EL (cell line): Measurements from ENCODE around the gene LARP4B.
A peak's percentile ranks its signal among the peaks of the same experiment; 100 is the strongest.
"Not testable (repeated sequence)": the region's sequence is repeated elsewhere in the genome, so short reads cannot be mapped to it uniquely, and the experiment has no call there.

Experiments
- DNase-seq: peaks from one replicate; pipeline ENCODE4 v3.0.0-alpha.2; 2016

The LARP4B gene

DNA sequence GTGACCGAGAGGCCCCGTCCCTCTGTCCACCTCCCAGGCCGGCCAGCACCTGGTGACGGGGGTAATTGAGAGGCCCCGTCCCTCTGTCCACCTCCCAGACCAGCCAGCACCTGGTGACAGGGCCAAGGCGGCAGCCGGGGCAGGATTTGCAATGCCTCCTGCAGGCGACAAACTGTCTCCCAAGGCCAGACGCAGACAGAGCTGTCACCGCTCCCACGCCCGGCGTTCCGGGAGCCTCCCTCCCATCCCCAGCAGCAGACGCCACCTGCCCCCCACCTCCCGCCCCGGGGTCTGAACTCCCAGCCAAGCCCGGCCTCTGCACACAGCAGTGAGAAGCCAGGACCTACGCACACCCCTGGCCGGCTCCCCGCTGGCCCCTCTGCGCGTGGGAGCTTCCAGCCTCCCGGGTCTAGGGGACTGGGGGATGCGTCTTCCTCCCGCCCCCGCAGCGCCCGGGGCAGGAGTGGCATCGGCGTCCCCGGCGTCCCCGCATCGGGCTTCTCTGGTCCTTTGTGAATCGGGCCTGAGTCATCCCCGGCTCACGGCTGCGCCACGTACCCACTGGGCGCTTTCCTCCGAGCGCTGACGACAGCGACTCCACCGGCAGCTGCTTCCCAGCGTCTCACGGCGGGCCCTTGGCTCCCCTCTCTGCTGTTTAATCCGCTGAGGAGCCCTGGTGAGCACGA lies 147.0 kb downstream of the LARP4B start:
- DNase-seq, result peak; percentile 85

DNA sequence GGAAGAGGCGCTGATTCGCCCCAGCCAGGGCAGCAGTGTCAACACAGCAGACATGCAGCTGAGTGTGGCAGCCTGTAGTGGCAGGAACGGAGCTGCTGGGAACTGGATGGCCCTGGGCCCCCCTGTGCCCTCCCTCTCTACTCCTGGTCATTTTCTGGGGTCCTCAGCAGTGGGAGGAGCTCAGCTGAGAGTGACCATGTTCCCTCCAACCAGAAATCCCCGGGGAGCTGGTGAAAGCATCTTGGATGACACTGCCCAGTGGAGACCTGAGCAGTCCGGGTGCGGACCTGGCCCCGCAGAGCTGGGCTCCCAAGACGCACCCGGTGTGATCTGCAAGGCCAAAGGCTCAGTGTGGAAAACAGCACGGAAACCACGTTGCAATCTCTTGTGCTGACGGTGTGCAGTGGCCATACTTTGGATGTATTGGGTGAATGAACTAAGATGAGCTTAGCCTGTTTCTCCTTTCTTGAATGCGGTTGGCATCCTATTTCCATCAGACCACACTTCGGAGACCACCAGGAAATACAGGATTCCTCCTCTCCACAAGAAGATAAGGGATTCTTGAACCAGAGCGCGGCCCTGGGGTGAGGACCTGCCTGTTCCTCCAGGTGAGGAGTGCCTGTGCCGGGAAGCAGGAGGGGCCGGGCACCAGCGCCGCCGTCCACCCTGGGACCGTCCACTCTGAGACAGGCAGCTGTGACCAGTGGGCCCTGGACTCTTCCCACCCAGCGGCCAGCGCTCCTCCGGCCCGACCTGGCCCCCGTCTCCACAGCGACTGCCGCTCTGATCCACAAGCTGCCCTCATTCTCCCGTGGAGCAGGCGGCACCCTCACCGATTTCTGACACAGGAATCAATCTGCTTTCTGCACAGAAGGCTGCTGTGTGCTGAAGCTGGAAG lies 148.5 kb downstream of the LARP4B start:
- no peak for DNase-seq

GRCh38 chr10:780536-781524 lies 150.7 kb downstream of the LARP4B start:
- DNase-seq, result no peak

GRCh38 chr10:778626-779330 lies 152.7 kb downstream of the LARP4B start:
- no peak for DNase-seq

DNA sequence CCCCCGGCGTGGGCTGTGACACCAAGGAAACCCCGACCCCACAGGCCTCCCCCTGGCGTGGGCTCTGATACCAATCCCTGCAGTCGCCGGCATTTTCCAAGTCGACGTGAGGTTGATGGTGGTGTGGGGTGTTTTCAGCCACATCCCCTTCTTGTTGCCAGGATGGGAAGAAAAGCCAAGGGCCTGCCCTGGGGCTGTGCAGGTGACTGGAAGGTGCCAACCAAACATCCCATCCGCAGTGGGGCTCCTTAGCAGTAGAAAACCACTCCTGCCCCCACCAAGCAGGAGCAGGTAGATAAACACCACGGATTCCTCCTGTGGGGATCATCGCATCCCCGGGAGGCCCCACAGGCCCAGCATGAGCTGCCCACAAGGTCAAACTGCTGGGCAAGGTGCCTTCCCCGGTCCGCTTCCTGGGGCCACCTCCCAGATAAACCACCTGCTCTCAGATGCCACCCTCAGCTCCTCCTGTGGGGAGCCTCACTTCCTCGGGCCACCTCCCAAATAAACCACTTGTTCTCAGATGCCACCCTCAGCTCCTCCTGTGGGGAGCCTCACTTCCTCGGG lies 153.5 kb downstream of the LARP4B start:
- DNase-seq, result no peak

DNA sequence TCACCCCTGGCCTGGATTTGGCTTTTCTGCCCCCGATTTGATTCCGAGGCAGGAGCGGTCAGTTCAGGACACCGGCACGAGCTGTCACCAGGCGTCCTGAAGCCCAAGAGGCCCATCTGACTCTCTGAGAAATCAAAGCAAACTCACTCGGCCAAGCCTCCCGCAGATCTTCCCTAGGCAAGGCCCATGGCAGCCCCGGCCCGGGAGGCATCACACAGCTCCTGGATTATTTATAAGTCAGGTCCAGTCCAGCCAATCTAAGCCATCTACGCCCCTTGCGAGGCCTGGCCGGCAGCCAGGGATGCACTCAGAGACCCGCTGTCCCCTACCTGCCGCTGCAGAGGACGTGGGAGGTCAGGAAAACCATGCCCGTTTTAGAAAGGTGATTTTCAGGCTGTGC lies 154.7 kb downstream of the LARP4B start:
- no peak for DNase-seq

- peak; percentile 64 for DNase-seq
Measured at GRCh38 chr10:775245-776075, 156.0 kb downstream of the LARP4B start.

DNA sequence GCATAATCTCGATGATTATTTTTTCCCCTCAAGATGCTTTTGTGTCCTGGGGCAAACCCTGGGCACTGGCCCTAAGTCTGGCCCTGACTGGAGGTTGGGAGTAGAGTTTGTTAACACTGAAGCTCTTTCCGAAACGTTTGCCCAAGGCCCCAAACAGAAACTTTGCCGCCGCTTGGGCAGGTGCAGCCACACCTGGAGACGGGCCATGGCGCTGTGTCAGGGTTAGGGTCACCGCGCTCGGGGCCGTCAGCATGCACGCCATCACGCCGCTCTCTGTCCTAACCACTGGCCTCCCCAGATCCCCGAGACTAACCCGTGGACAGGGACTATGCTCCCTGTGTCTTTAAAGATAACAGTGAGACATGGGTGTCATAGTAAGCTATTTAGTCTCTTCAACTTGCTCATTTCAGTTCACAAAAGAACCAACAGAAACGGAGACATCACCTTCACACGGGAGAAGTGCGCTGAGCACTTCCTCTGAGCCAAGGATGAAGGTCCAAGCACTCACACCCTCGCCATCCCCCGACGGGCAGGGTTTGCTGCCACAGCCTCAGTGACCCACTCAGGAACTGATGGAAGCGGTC lies 156.8 kb downstream of the LARP4B start:
- no peak for DNase-seq

DNA sequence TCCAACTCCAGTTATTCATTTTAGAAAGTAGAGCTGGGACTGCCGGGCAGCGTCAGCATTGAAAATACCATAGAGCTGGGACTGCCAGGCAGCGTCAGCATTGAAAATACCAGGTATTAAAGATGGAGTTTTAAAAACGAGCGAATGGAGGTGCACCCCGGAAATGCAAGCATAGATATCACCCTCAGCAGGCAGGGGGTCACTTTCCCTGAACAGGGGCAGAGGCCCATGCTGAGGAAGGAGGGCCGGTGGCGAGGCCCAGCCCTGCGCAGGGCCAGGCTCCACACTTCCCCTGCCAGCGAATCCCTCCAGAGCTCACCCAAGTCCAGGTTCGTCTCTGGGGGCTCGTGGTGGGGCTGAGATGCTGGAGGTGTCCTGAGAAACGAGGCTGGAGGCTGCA lies 157.3 kb downstream of the LARP4B start:
- DNase-seq, result no peak

- DNase-seq, result no peak
Measured at GRCh38 chr10:773562-774161, 157.8 kb downstream of the LARP4B start.

DNA sequence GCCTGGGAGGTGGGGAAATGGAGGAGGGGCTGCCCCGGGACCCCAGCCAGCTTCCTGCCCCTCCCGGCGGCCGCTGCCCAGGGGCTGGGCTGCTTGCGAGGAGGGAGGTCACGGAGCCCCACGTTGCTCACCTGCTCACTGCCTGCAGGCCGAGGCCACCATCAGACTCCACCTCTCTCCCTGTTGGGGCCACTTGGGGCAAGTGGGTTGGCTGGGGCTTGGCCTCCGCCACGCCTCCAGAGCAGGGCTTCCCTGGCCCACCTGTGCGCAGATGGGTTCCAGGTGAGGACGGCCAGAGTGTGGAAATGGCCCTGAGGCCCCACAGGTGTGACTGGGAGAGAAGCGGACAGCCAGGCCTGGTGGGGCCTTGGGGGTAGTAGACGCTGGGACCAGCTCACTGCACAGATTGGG lies 159.3 kb downstream of the LARP4B start:
- no peak for DNase-seq

GRCh38 chr10:771647-772046 lies 159.9 kb downstream of the LARP4B start:
- DNase-seq, result no peak

GRCh38 chr10:770975-771374 lies 160.5 kb downstream of the LARP4B start:
- no peak for DNase-seq

GRCh38 chr10:770048-770712 lies 161.3 kb downstream of the LARP4B start:
- DNase-seq, result not testable (repeated sequence)

GRCh38 chr10:767794-768193 lies 163.7 kb downstream of the LARP4B start:
- DNase-seq, result no peak

GRCh38 chr10:767211-767610 lies 164.3 kb downstream of the LARP4B start:
- DNase-seq, result no peak

DNA sequence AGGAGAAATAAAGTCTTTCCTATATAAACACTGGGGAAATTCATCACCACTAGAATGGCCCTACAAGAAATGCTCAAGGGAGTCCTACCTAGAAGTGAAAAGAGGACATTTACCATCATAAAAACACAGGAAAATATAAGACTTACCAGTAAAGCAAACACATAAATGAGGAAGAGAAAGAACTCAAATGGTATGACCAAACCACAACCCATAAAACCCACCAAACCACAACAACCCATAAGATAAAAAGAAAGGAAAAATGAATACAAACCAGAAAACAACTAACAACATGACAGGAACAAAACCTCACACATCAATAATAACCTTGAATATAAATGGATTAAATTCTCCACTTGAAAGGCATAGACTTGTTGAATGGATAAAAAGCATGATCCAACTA lies 170.1 kb downstream of the LARP4B start:
- DNase-seq, result no peak

GRCh38 chr10:760622-761021 lies 170.9 kb downstream of the LARP4B start:
- DNase-seq, result no peak

GRCh38 chr10:759898-760477 lies 171.5 kb downstream of the LARP4B start:
- DNase-seq, result no peak
